Left renal pelvis (tissue), 4 donors: ENCODE measurements around the gene MBP. TPM values are rescaled to one million over a fixed set of nuclear protein-coding genes. Genes with fewer than 3 reads are reported as not detected.

ENCODE experiments used
- DNase-seq, 4 donors: peaks; one replicate each; pipeline ENCODE4 v3.0.0-alpha.2; 2013; ENCODE audit warnings: low read depth in 4 of 4, low spot score in 3 of 4
- polyA plus RNA-seq, 4 donors: library from polyadenylated mRNA; unstranded; fragments of 120-200 nt; gene quantifications; one replicate each; pipeline ENCODE4 v1.2.1, GENCODE V29; 2013; ENCODE audit not compliant: insufficient read length in 4 of 4

MBP gene
- polyA plus RNA-seq, 4 donors, result 13.3 to 23.1 (median 20.1) TPM

DNA sequence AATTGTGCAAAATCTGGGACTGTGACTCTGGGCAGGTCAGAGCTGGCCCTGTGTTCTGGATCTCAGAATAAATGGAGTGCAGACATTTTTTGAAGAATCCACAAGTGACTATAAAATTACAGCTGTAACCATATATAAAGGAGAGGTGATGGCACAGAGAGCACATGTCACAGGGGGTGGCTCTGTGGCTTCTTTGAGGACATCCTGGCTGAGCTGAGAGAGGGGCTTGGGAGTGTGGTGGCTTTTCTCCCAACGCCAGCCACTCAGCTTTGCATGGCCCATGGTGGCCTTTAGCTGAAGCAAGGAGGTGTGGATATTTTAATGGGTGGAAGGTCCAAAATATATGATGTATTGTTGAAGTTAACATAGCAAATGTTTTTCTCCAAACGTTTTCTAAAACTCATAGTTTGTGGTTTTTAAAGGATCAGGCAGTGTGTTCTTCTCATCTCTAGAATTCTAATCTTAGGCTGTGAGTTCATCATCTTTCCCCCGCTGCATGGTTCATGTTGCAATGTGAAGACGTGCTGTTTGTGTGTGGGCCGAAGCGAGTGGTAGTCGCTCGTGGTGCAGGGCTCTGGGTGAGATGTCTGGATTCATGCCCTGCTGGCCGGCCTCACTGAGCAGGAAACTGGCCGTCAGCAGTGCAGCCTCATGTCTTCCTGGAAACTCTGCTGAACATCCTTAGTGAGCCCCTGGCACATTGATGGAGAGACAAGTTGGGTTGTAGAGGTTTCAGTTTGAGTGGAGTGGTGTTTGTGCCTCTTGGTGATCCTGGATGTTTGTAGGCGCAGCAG, 200.4 kb downstream of the MBP start:
- no peak for DNase-seq

- no peak for DNase-seq
Measured at GRCh38 chr18:76931171-76931570, 201.4 kb downstream of the MBP start.

Other genes with a start within 250 kb of the MBP start
- under 1 TPM; 0.07 to 0.19 (median 0.12) TPM for gene GALR1, start 117.1 kb upstream of the MBP start, polyA plus RNA-seq